CD4-positive, alpha-beta T cell treated with Interleukin-6 at 100 ng/mL for 8 hours (primary cell): ENCODE measurements around the gene ADD3.
"Not testable (repeated sequence)": the region's sequence is repeated elsewhere in the genome, so short reads cannot be mapped to it uniquely, and the experiment has no call there.

ENCODE experiments used
- DNase-seq: peaks from one replicate; pipeline ENCODE4 v3.0.0-alpha.2; 2020; ENCODE audit warnings: mixed read lengths, low spot score

The ADD3 gene

GRCh38 chr10:109977382-109977806 lies 30.4 kb upstream of the ADD3 start:
- DNase-seq = no peak

GRCh38 chr10:109978481-109978880 lies 29.3 kb upstream of the ADD3 start:
- peak; percentile 58 for DNase-seq

- DNase-seq = no peak
Observed at GRCh38 chr10:109979215-109979614, 28.6 kb upstream of the ADD3 start.

- no peak for DNase-seq
Observed at GRCh38 chr10:109981650-109982049, 26.1 kb upstream of the ADD3 start.

- DNase-seq = no peak
Observed at GRCh38 chr10:109982123-109982522, 25.7 kb upstream of the ADD3 start.

- no peak for DNase-seq
Observed at GRCh38 chr10:109982812-109983211, 25.0 kb upstream of the ADD3 start.

GRCh38 chr10:109984013-109984412 lies 23.8 kb upstream of the ADD3 start:
- DNase-seq = no peak

GRCh38 chr10:109985768-109986167 lies 22.0 kb upstream of the ADD3 start:
- DNase-seq = not testable (repeated sequence)

GRCh38 chr10:109987452-109988211 lies 20.2 kb upstream of the ADD3 start:
- no peak for DNase-seq

GRCh38 chr10:109988212-109988596 lies 19.6 kb upstream of the ADD3 start:
- DNase-seq = no peak

- DNase-seq = no peak
Observed at GRCh38 chr10:109991266-109991855, 16.4 kb upstream of the ADD3 start.

- DNase-seq = no peak
Observed at GRCh38 chr10:109992485-109992884, 15.3 kb upstream of the ADD3 start.

GRCh38 chr10:109993551-109994330 lies 14.0 kb upstream of the ADD3 start:
- no peak for DNase-seq

- DNase-seq = no peak
Observed at GRCh38 chr10:109994711-109995577, 12.8 kb upstream of the ADD3 start.

- no peak for DNase-seq
Observed at GRCh38 chr10:109995595-109995994, 12.2 kb upstream of the ADD3 start.

GRCh38 chr10:109996225-109996624 lies 11.6 kb upstream of the ADD3 start:
- DNase-seq = no peak

- DNase-seq = no peak
Observed at GRCh38 chr10:109996766-109997171, 11.0 kb upstream of the ADD3 start.

- no peak for DNase-seq
Observed at GRCh38 chr10:109997233-109997632, 10.6 kb upstream of the ADD3 start.

GRCh38 chr10:109998513-109998912 lies 9.3 kb upstream of the ADD3 start:
- DNase-seq = no peak

GRCh38 chr10:110002801-110003523 lies 4.8 kb upstream of the ADD3 start:
- no peak for DNase-seq

GRCh38 chr10:110003524-110003885 lies 4.3 kb upstream of the ADD3 start:
- DNase-seq = no peak
